ENCODE results near the gene SCN1A.

DNA sequence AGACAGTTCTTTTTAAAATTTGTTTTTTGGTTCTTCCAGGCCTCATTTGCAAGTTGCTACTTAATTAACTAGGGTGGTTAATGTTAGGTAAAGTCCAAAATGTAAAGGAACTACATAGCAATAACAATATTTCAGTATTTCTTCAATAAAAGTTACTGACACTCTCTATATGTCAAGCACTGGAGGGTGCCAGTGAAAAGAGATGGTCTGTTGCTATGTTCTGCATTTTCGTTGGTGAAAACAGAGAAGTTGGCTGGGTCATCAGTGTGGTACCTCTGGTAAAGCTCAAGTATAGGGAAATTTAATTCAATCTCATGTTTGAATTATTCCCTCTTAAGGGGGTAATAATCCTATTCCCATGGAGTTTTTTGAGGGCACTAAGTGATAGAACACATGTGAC, 16.3 kb upstream of the SCN1A start:
- TF ChIP-seq CTCF (IDR thresholded peaks at IDR 0.05; ENCODE audit: extremely low read depth in 1 of 2, insufficient read depth in 1 of 2, low read depth in 1 of 2, low read length in 2 of 2) (no peak), MAX (IDR thresholded peaks at IDR 0.05; ENCODE audit: insufficient read depth, insufficient read length) (no peak), POLR2A (IDR thresholded peaks at IDR 0.05; ENCODE audit: low read depth, low read length) (no peak), POLR2AphosphoS5 (IDR thresholded peaks at IDR 0.05; ENCODE audit: insufficient read depth, low read depth, low read length) (no peak), MYC (IDR thresholded peaks at IDR 0.05; ENCODE audit: low read depth, low read length) (no peak), EZH2 (IDR thresholded peaks at IDR 0.05; ENCODE audit: borderline replicate concordance, low read depth, low read length, severe bottlenecking) (no peak), GATA2 (IDR thresholded peaks at IDR 0.05; ENCODE audit: insufficient read depth, insufficient read length, low read depth, low read length) (no peak)

Measured in endothelial cell of umbilical vein (primary cell).